ENCODE results near the gene PRR7.

- TF ChIP-seq CTCF (conservative IDR thresholded peaks at IDR 0.05; ENCODE audit: low read depth, low read length) (no peak), NFE2L2 (IDR thresholded peaks at IDR 0.05; ENCODE audit: low read depth, low read length) (no peak), RFX5 (IDR thresholded peaks at IDR 0.05; ENCODE audit: low read depth, low read length) (no peak), SMC3 (IDR thresholded peaks at IDR 0.05; ENCODE audit: low read depth, low read length) (no peak), RAD21 (IDR thresholded peaks at IDR 0.05; ENCODE audit: low read length) (no peak), POLR2A (IDR thresholded peaks at IDR 0.05; ENCODE audit: low read depth, low read length) (no peak), MAZ (IDR thresholded peaks at IDR 0.05; ENCODE audit: borderline replicate concordance, low read depth, low read length) (no peak), MXI1 (IDR thresholded peaks at IDR 0.05; ENCODE audit: borderline replicate concordance, low read depth, low read length) (no peak)
These were observed 5.4 kb upstream of the PRR7 start for GRCh38 chr5:177440990-177441780.

Measured in IMR-90 (cell line).